RWPE1 (cell line): ENCODE data around the gene DNAJC7.

ENCODE experiments used
- CTCF ChIA-PET: fragments of 350-600 bp; sonication (Branson Sonifier 250); formaldehyde crosslinking; extraction: SDS; loops from one replicate; lab custom pipeline; 2021; lab: Yijun Ruan, JAX
- POLR2A ChIA-PET: fragments of 400-600 bp; formaldehyde crosslinking; extraction: SDS; loops from one replicate; lab custom pipeline; 2020; ENCODE audit warnings: antibody characterized with exemption; ENCODE audit not compliant: low non-redundant PET; lab: Yijun Ruan, JAX
- DNase-seq: peaks from one replicate; pipeline ENCODE4 v3.0.0; 2012; ENCODE audit warnings: low spot score
- H3K27ac ChIP-seq: fragments of 450-650 bp; 2 replicates; pipeline ENCODE4 v1.5.1; 2017
- TF ChIP-seq, protein P1 (sequence below): fragments of 450-650 bp; conservative IDR thresholded peaks from 2 replicates; pipeline ENCODE4 v1.5.1; 2017; ENCODE audit warnings: low read depth, mild to moderate bottlenecking

DNAJC7 gene

DNA sequence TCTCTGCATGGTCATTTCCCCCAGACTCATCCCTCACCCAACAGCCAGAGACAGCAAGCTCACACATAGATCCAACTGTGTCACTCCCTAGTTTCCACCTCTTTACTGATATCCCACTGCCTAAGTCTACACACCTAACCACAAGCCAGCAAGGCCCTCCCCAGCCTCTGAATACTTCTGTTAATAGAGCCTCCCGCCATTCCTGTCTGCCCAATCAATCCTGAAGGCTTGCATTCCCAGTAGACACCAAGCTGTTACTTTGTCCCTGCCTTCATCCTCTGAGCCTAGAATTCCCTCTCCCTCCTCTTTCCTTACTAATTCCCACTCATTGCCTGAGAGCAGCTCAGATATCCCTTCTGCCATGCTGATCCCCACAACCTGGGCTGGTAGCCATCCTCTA is 28.5 kb upstream of the DNAJC7 start:
- ChIA-PET POLR2A (no interaction called here), CTCF (interaction anchor here (0.7 kb wide), 1 partner anchor 74 kb away, joined by 4 read pairs; no protein-coding TSS in a partner anchor)
- no peak overlapping the region for H3K27ac ChIP-seq
- DNase-seq: no peak
- TF ChIP-seq, protein P1, sequence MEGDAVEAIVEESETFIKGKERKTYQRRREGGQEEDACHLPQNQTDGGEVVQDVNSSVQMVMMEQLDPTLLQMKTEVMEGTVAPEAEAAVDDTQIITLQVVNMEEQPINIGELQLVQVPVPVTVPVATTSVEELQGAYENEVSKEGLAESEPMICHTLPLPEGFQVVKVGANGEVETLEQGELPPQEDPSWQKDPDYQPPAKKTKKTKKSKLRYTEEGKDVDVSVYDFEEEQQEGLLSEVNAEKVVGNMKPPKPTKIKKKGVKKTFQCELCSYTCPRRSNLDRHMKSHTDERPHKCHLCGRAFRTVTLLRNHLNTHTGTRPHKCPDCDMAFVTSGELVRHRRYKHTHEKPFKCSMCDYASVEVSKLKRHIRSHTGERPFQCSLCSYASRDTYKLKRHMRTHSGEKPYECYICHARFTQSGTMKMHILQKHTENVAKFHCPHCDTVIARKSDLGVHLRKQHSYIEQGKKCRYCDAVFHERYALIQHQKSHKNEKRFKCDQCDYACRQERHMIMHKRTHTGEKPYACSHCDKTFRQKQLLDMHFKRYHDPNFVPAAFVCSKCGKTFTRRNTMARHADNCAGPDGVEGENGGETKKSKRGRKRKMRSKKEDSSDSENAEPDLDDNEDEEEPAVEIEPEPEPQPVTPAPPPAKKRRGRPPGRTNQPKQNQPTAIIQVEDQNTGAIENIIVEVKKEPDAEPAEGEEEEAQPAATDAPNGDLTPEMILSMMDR: no peak

DNA sequence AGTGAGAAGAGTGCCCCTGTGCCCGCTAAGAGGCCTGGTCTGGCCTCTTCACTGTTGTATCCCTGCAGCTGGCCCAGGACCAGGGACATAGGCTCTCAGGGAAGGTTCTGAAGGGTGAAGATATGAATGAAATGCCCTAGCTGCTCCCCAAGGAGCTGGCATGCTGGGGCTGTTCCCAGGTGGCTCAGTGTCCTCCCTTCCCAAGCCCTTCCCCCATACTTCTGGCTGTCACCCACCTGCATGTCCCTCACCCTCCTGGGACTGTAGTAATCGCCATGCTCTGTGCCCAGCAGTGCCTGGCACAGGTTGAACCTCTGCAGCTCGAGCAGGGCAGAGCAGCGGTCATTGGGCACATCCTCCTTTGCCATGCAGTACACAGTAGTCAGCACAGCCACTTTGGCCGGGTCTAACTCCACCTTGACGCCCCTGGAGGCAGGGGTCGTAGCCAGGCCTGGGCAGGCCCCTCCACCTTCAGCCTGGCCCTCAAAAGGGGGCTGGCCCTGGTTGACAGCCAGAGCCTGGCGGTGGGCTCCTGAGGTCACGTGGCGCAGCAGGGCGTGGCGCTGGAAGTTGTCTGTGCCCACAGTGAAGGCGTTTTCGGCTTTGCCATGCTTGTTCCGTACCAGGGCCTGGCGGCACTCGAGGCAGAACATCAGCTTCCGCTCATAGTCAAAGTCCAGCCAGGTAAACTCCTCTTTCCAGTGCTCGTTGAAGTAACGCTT is 25.5 kb upstream of the DNAJC7 start:
- ChIA-PET CTCF (no interaction called here), POLR2A (interaction anchor here (0.5 kb wide), 1 partner anchor 8 kb away, joined by 5 read pairs; no protein-coding TSS in a partner anchor)
- TF ChIP-seq, protein P1: no peak
- no peak for DNase-seq
- H3K27ac ChIP-seq: no peak overlapping the region

DNA sequence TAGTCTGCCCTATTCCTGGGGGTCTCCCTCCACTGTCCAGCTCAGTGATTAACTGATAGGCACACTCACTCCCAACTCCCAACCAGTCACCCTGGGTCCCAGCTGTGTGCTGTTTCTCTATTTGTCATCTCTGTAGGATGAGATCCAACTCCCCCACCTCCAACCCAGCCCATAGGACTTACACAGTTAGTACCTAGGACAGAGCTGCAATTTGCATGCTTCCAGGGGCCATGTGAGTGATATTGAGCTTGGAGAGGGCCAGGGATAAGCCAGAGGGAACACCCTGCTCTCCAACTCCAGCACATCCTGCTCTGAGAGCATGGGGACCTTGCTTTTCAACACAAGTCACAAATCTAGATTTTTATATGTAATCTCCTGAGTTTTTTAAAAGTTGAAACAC is 24.4 kb upstream of the DNAJC7 start:
- CTCF ChIA-PET: no interaction called here

DNA sequence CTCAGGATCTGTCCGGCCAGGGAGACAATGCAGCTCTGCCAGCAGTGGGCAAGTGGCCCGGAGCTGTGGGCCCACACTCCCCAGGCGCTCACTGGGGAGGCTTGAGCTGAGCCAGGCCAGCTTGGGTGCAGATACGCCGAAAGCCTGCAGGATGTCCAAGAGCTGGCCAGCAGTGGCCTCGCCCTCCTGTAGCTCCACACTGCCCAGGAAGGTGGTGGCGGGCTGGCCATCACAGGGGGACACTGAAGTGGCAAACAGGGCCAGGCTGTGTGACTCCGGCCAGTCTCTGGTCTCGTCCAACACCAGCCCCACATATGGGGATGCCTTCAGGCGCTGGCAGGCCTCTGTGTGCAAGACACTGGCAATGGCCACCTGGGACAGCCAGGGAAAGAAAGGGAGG is 23.6 kb upstream of the DNAJC7 start:
- CTCF ChIA-PET: interaction anchor here (1.0 to 1.3 kb wide), 2 partner anchors 15 to 57 kb away, joined by 3 read pairs; partner anchors contain the start of gene ZNF385C
- H3K27ac ChIP-seq: no peak overlapping the region
- POLR2A ChIA-PET: no interaction called here
- TF ChIP-seq, protein P1: no peak
- DNase-seq: no peak

More for the DNA sequence above, 24.4 kb upstream of the DNAJC7 start:
- DNase-seq: no peak
- TF ChIP-seq, protein P1: no peak
- no peak overlapping the region for H3K27ac ChIP-seq
- POLR2A ChIA-PET: no interaction called here

DNA sequence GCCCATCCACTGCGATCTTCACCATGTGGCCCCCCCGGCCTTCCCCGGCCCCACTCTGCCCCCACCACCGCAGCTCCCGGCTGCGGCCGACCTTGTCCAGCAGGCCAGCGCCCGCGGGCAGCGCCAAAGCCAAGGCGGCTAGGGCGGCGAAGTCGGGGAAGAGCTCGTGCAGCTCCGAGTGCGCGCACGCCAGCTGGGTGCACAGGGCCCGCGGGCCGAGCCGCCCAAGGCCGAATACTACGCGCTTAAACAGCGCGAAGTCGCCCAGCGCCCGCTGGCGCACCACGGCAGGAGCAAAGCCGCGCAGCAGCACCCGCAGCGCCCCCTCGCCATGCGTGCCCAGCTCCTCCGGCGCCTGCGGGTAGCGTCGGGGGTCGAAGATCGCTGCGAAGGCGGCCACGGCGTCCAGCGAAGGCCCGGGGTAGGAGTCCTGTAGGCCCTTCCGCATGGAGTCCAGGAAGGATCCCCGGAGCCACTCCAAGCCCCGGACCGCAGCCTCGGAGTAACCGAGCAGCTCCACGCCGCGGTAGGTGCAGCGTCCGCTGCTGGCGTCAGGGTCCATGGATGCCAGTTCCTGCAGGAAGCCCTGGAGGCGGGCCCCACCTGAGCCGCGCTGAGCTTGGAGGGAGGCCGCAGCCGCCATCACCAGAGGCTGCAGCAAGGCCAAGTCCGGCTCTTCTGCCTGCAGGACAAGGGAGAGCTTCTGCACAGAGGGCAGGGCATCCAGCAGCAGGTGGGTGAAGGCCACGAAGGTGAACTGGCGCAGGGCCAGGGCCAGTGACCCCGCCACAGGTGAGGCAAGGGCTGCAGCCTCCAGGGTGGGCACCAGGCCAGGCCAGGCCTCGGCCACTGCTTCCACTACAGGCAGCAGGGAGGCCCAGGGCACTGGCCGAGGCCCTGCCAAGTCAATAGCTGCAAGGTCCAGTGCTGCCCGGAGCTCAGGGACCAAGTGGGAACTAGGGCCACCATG is 22.8 kb upstream of the DNAJC7 start:
- CTCF ChIA-PET: interaction anchor here (0.6 to 1.3 kb wide), 3 partner anchors 15 to 77 kb away, joined by 3 read pairs; partner anchors contain the start of gene ZNF385C
- H3K27ac ChIP-seq: no peak overlapping the region
- POLR2A ChIA-PET: no interaction called here
- DNase-seq: no peak
- TF ChIP-seq, protein P1: no peak
